Measurements from ENCODE around the gene CCL19.

Gene CCL19

GRCh38 chr9:34659592-34660253, 31.4 kb downstream of the CCL19 start:
- H3K4me3 ChIP-seq (ENCODE audit: low read length) = no peak overlapping the region
- TF ChIP-seq CTCF (conservative IDR thresholded peaks at IDR 0.05; ENCODE audit: low read length) = no peak
- no peak for DNase-seq (ENCODE audit: low read depth)

- no peak overlapping the region for H3K4me3 ChIP-seq (ENCODE audit: low read length)
- TF ChIP-seq CTCF (conservative IDR thresholded peaks at IDR 0.05; ENCODE audit: low read length) = no peak
- no peak for DNase-seq (ENCODE audit: low read depth)
Measured at GRCh38 chr9:34658461-34658860, 32.6 kb downstream of the CCL19 start.

- TF ChIP-seq CTCF (conservative IDR thresholded peaks at IDR 0.05; ENCODE audit: low read length) = no peak
- DNase-seq (ENCODE audit: low read depth) = no peak
- H3K4me3 ChIP-seq (ENCODE audit: low read length) = no peak overlapping the region
Measured at GRCh38 chr9:34656992-34657391, 34.1 kb downstream of the CCL19 start.

- no peak for TF ChIP-seq CTCF (conservative IDR thresholded peaks at IDR 0.05; ENCODE audit: low read length)
- no peak for DNase-seq (ENCODE audit: low read depth)
- no peak overlapping the region for H3K4me3 ChIP-seq (ENCODE audit: low read length)
Measured at GRCh38 chr9:34655394-34655793, 35.7 kb downstream of the CCL19 start.

GRCh38 chr9:34654323-34655051, 36.6 kb downstream of the CCL19 start:
- H3K4me3 ChIP-seq (ENCODE audit: low read length) = peak overlapping the region; percentile 20
- no peak for TF ChIP-seq CTCF (conservative IDR thresholded peaks at IDR 0.05; ENCODE audit: low read length)
- peak; percentile 91 for DNase-seq (ENCODE audit: low read depth)

- peak; percentile 77 for DNase-seq (ENCODE audit: low read depth)
- no peak for TF ChIP-seq CTCF (conservative IDR thresholded peaks at IDR 0.05; ENCODE audit: low read length)
- peak overlapping the region; percentile 69 for H3K4me3 ChIP-seq (ENCODE audit: low read length)
Measured at GRCh38 chr9:34653151-34654072, 37.7 kb downstream of the CCL19 start.
